GM12801 (cell line): Measurements from ENCODE around the gene NCAPD3.

Experiments
- TF ChIP-seq, protein P1 (sequence below): IDR thresholded peaks from one replicate; pipeline ENCODE4 v1.5.1; 2011; ENCODE audit warnings: control low read depth; ENCODE audit not compliant: insufficient read length; ENCODE audit errors: extremely low read depth

Gene NCAPD3

DNA sequence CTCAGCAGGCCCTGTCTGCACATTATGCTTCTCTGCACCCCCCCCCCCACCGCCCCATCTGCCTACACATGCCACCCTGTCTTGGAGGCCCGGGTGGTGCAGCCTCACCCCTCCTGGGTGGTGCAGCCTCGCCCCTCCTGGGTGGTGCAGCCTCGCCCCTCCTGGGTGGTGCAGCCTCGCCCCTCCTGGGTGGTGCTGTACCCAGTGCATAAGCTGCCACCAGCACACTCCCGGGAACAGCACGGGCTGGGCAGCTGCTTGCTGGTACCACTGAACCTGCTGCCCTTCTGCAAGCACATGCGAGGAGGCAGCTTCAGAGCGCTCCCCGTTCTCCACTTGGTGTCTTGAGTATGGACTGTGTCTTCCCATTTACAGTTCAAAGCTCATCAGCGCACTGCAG, 69.3 kb downstream of the NCAPD3 start:
- TF ChIP-seq, protein P1, sequence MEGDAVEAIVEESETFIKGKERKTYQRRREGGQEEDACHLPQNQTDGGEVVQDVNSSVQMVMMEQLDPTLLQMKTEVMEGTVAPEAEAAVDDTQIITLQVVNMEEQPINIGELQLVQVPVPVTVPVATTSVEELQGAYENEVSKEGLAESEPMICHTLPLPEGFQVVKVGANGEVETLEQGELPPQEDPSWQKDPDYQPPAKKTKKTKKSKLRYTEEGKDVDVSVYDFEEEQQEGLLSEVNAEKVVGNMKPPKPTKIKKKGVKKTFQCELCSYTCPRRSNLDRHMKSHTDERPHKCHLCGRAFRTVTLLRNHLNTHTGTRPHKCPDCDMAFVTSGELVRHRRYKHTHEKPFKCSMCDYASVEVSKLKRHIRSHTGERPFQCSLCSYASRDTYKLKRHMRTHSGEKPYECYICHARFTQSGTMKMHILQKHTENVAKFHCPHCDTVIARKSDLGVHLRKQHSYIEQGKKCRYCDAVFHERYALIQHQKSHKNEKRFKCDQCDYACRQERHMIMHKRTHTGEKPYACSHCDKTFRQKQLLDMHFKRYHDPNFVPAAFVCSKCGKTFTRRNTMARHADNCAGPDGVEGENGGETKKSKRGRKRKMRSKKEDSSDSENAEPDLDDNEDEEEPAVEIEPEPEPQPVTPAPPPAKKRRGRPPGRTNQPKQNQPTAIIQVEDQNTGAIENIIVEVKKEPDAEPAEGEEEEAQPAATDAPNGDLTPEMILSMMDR = no peak

DNA sequence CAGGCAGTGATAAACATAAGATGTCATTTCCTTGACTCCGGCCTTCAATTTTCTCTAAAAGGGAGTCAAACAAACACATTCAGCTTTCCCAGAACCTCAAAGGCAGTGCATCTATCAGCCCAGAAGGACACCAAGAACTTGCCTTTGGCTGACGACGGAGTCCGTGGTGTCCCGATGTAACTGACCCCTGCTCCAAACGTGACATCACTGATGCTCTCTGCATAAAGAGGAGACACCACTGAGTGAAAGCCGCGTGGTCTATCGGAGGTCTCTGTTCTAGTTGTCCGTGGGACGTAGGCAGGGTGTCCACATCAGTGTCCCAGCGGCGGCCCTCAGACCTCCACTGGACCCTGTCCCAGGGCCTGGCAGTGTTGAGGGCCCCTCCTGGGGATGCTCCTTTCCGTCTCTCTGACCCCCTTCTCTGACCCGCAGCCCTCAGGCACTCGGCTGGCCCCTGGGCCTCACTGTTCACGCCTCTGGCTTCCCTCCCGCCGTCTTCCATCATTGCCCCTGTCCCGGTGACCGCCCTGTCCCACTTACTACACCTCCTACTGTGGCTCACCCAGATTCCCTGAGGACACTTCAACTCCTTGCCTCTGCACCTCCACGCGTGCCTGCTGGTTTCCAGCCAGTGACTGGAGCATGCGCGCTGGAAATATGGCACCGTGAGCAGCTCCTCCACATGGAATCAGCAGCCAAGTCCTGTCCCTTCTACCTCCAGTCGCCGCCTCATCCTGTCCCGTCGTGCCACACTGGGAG, 70.4 kb downstream of the NCAPD3 start:
- TF ChIP-seq, protein P1 = no peak

DNA sequence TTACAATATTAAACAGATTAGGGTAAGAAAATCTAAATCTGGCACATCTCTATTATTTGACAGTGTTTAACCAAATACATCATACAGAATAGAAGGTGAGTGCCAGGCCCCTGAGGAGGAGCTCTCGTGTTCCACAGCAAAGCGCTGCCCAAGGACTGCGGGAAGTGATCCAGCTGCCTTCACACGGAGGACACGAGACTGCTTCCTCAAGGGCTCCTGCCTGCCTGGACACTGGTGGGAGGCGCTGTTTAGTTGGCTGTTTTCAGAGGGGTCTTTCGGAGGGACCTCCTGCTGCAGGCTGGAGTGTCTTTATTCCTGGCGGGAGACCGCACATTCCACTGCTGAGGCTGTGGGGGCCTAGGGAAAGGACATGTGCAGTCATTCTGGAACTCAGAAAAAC, 71.1 kb downstream of the NCAPD3 start:
- TF ChIP-seq, protein P1 = no peak

DNA sequence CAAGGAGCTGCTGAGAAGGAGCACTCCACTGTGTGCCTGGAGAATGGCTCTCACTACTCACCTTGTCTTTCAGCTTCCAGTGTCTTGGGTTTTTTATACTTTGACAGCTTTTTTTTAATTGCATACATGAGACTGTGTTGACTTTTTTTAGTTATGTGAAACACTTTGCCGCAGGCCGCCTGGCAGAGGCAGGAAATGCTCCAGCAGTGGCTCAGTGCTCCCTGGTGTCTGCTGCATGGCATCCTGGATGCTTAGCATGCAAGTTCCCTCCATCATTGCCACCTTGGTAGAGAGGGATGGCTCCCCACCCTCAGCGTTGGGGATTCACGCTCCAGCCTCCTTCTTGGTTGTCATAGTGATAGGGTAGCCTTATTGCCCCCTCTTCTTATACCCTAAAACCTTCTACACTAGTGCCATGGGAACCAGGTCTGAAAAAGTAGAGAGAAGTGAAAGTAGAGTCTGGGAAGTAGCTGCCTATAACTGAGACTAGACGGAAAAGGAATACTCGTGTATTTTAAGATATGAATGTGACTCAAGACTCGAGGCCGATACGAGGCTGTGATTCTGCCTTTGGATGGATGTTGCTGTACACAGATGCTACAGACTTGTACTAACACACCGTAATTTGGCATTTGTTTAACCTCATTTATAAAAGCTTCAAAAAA, 72.6 kb downstream of the NCAPD3 start:
- TF ChIP-seq, protein P1 = no peak

DNA sequence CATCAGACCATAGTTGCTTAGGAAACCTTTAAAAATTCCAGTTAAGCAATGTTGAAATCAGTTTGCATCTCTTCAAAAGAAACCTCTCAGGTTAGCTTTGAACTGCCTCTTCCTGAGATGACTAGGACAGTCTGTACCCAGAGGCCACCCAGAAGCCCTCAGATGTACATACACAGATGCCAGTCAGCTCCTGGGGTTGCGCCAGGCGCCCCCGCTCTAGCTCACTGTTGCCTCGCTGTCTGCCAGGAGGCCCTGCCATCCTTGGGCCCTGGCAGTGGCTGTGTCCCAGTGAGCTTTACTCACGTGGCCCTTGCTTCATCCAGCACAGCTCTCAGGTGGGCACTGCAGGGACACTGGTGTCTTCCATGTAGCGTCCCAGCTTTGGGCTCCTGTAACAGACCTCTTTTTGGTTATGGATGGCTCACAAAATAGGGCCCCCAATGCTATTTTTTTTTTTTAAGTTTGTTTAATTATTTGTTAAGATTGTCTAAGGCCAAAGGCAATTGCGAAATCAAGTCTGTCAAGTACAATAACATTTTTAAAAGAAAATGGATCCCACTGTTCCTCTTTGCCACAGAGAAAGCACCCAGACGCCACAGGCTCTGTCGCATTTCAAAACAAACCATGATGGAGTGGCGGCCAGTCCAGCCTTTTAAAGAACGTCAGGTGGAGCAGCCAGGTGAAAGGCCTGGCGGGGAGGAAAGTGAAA, 73.4 kb downstream of the NCAPD3 start:
- TF ChIP-seq, protein P1 = no peak

DNA sequence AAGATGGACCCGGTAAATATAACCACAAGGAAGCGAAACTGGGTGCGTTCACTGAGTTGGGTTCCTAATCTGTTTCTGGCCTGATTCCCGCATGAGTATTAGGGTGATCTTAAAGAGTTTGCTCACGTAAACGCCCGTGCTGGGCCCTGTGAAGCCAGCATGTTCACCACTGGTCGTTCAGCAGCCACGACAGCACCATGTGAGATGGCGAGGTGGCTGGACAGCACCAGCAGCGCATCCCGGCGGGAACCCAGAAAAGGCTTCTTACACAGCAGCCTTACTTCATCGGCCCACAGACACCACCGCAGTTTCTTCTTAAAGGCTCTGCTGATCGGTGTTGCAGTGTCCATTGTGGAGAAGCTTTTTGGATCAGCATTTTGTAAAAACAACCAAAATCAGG, 74.4 kb downstream of the NCAPD3 start:
- TF ChIP-seq, protein P1 = no peak

DNA sequence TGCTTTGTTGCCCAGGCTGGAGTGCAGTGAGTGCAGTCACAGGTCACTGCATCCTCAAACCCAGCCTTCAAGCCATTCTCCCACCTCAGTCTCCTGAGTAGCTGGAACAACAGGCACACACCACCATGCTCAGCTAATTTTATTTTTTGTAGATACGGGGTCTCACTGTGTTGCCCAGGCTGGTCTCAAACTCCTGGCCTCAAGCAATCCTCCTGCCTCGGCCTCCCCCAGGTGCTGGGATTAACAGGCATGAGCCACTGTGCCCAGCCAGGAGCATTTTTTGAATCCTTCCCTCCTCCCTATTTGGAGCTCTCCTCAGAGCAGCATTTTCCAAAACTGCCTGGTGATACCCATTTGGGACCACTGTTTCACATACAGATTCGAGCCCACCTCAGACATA, 77.2 kb downstream of the NCAPD3 start:
- TF ChIP-seq, protein P1 = no peak
